Breast epithelium (tissue), 3 donors: ENCODE results near the gene MTRF1.

Source experiments
- POLR2A ChIP-seq: fragments of 450-650 bp; IDR thresholded peaks from one replicate; pipeline ENCODE4 v1.6.1; 2016; ENCODE audit warnings: antibody characterized with exemption, mild to moderate bottlenecking, moderate library complexity
- TF ChIP-seq, protein P1 (sequence below), 3 donors: fragments of 450-650 bp; IDR thresholded peaks; one replicate each; pipeline ENCODE4 v1.5.1; 2016 to 2017; ENCODE audit warnings: antibody characterized with exemption in 3 of 3, mild to moderate bottlenecking in 3 of 3, moderate library complexity in 3 of 3

DNA sequence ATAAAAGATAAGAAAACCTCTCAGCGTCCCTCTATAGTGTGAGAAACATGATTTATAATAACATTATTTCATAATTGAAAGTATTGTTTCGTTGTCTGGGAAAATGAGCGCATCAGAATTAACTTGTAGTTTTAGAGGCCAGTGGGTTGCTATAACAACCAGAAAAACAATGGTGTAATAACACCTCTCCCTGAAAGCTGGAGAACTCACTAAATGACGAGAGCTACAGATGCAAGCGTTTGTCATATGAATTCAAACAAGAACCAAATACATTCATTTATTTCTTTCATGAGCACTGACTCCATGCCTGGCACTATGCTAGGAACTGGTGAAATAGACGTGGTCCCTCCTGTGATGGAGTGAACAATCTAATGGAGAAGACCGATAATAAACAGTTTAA is 85.3 kb downstream of the MTRF1 start:
- TF ChIP-seq, protein P1, sequence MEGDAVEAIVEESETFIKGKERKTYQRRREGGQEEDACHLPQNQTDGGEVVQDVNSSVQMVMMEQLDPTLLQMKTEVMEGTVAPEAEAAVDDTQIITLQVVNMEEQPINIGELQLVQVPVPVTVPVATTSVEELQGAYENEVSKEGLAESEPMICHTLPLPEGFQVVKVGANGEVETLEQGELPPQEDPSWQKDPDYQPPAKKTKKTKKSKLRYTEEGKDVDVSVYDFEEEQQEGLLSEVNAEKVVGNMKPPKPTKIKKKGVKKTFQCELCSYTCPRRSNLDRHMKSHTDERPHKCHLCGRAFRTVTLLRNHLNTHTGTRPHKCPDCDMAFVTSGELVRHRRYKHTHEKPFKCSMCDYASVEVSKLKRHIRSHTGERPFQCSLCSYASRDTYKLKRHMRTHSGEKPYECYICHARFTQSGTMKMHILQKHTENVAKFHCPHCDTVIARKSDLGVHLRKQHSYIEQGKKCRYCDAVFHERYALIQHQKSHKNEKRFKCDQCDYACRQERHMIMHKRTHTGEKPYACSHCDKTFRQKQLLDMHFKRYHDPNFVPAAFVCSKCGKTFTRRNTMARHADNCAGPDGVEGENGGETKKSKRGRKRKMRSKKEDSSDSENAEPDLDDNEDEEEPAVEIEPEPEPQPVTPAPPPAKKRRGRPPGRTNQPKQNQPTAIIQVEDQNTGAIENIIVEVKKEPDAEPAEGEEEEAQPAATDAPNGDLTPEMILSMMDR (IDR thresholded peaks at IDR 0.05), result no peak
- TF ChIP-seq POLR2A, result no peak
